Measurements from ENCODE around the gene SPATS2. TPM values are rescaled to one million over a fixed set of nuclear protein-coding genes. Genes with fewer than 3 reads are reported as not detected.

Gene SPATS2
- total RNA-seq, 1 experiment from 2014 or later = 56.3 TPM

DNA sequence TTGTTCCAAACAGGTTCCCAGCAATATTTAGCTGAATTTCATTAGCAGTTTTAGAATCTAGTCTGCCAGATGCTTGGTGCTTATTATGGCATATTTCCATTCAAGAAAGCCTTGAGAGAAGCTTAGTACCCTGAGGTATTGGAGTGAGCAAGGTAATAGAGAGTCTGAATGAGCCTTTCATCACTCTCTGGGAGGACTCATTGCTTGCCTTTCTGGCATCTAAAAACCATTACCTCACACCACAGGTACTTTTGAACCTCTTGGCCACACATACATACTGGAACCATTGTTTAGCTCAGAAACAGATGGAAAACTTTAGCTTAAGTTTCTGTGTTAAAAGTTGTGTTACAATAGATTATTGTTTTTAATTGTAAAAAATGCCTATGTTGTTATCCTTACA, 144.1 kb downstream of the SPATS2 start:
- no peak for ATAC-seq
- Histone ChIP-seq H3K4me3 (ENCODE audit: low read depth in 2 of 2, low read length in 2 of 2) (no peak overlapping the region), H3K9me3 (ENCODE audit: control insufficient read depth, insufficient read depth, low read depth, low read length) (no peaks in the 10 kb centered on the region), H3K27me3 (ENCODE audit: control insufficient read depth, insufficient read depth, low read length) (no peaks in the 10 kb centered on the region), H3K27ac (ENCODE audit: low read length) (no peak overlapping the region), H3K4me1 (ENCODE audit: control insufficient read depth, insufficient read depth, low read length) (no peaks in the 10 kb centered on the region), H3K36me3 (ENCODE audit: control insufficient read depth, insufficient read depth, low read length) (0 out of 2 replicates have a peak, but pooled peaks cover 4% of the 10 kb centered on the region)
- DNase-seq (ENCODE audit: low read depth, low spot score) = no peak
- TSS peak; percentile 18 for BruUV-seq (replicated peaks)
- intact Hi-C loops (cut with micrococcal nuclease; ENCODE audit: unreplicated experiment) (no loop called here), in situ Hi-C loops (cut with HindIII; ENCODE audit: low pct_unique_long_range_greater_than_20kb, low sequenced_read_pairs) (loop anchor here (25.0 kb wide), 1 partner anchor 149 kb away; the partner anchor contains the start of gene SPATS2)
- POLR2A ChIA-PET = no interaction called here
- TF ChIP-seq SIN3A (IDR thresholded peaks at IDR 0.05; ENCODE audit: borderline replicate concordance, insufficient read depth, low read depth, low read length) (no peak), POLR2AphosphoS5 (IDR thresholded peaks at IDR 0.05; ENCODE audit: low read depth, low read length) (no peak), TCF7L2 (IDR thresholded peaks at IDR 0.05; ENCODE audit: low read depth, low read length) (no peak)
- TF ChIP-seq, protein P1, sequence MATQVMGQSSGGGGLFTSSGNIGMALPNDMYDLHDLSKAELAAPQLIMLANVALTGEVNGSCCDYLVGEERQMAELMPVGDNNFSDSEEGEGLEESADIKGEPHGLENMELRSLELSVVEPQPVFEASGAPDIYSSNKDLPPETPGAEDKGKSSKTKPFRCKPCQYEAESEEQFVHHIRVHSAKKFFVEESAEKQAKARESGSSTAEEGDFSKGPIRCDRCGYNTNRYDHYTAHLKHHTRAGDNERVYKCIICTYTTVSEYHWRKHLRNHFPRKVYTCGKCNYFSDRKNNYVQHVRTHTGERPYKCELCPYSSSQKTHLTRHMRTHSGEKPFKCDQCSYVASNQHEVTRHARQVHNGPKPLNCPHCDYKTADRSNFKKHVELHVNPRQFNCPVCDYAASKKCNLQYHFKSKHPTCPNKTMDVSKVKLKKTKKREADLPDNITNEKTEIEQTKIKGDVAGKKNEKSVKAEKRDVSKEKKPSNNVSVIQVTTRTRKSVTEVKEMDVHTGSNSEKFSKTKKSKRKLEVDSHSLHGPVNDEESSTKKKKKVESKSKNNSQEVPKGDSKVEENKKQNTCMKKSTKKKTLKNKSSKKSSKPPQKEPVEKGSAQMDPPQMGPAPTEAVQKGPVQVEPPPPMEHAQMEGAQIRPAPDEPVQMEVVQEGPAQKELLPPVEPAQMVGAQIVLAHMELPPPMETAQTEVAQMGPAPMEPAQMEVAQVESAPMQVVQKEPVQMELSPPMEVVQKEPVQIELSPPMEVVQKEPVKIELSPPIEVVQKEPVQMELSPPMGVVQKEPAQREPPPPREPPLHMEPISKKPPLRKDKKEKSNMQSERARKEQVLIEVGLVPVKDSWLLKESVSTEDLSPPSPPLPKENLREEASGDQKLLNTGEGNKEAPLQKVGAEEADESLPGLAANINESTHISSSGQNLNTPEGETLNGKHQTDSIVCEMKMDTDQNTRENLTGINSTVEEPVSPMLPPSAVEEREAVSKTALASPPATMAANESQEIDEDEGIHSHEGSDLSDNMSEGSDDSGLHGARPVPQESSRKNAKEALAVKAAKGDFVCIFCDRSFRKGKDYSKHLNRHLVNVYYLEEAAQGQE (IDR thresholded peaks at IDR 0.05; ENCODE audit: insufficient read depth in 1 of 2, low read depth in 2 of 2, low read length in 1 of 2) = no peak
- CTCF ChIA-PET = interaction anchor here (0.5 to 6.1 kb wide), 4 partner anchors 23 to 164 kb away, joined by 3 to 92 read pairs (median 5); no protein-coding TSS in a partner anchor

DNA sequence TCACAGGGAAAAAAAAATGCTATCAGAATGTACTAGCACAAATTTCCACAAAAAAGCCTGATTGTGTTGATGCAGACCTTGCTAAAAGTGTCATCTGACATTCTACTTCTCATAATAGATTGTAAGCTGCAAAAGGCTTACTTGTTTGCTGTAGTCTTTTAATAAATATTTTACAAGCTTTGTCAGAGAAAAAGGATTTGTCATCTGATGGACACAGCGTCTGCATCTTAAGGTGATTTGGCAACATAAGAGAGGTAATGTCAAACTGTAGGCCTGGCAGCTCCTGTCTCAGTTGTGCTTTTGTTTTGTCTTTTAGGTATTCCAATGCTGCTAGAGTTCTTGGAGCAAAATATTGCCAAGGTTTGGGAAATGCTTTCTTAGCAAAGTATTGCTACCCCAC, 145.3 kb downstream of the SPATS2 start:
- intact Hi-C loops (cut with micrococcal nuclease; ENCODE audit: unreplicated experiment) = no loop called here
- Histone ChIP-seq H3K4me3 (ENCODE audit: low read depth in 2 of 2, low read length in 2 of 2) (no peak overlapping the region), H3K36me3 (ENCODE audit: control insufficient read depth, insufficient read depth, low read length) (0 out of 2 replicates have a peak, but pooled peaks cover 4% of the 10 kb centered on the region), H3K4me1 (ENCODE audit: control insufficient read depth, insufficient read depth, low read length) (no peaks in the 10 kb centered on the region), H3K27me3 (ENCODE audit: control insufficient read depth, insufficient read depth, low read length) (no peaks in the 10 kb centered on the region), H3K9me3 (ENCODE audit: control insufficient read depth, insufficient read depth, low read depth, low read length) (no peaks in the 10 kb centered on the region), H3K27ac (ENCODE audit: low read length) (no peak overlapping the region)
- in situ Hi-C loops (cut with HindIII; ENCODE audit: low pct_unique_long_range_greater_than_20kb, low sequenced_read_pairs) = loop anchor here (25.0 kb wide), 1 partner anchor 150 kb away; the partner anchor contains the start of gene SPATS2
- ATAC-seq = no peak
- ChIA-PET CTCF (interaction anchor here (0.6 to 6.1 kb wide), 3 partner anchors 154 to 173 kb away, joined by 3 to 92 read pairs (median 3); no protein-coding TSS in a partner anchor), POLR2A (no interaction called here)
- no peak for TF ChIP-seq TCF7L2 (IDR thresholded peaks at IDR 0.05; ENCODE audit: low read depth, low read length)
- TF ChIP-seq POLR2AphosphoS5 (IDR thresholded peaks at IDR 0.05; ENCODE audit: low read depth, low read length) = no peak
- TF ChIP-seq SIN3A (IDR thresholded peaks at IDR 0.05; ENCODE audit: borderline replicate concordance, insufficient read depth, low read depth, low read length) = no peak
- TF ChIP-seq, protein P2, sequence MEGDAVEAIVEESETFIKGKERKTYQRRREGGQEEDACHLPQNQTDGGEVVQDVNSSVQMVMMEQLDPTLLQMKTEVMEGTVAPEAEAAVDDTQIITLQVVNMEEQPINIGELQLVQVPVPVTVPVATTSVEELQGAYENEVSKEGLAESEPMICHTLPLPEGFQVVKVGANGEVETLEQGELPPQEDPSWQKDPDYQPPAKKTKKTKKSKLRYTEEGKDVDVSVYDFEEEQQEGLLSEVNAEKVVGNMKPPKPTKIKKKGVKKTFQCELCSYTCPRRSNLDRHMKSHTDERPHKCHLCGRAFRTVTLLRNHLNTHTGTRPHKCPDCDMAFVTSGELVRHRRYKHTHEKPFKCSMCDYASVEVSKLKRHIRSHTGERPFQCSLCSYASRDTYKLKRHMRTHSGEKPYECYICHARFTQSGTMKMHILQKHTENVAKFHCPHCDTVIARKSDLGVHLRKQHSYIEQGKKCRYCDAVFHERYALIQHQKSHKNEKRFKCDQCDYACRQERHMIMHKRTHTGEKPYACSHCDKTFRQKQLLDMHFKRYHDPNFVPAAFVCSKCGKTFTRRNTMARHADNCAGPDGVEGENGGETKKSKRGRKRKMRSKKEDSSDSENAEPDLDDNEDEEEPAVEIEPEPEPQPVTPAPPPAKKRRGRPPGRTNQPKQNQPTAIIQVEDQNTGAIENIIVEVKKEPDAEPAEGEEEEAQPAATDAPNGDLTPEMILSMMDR (IDR thresholded peaks at IDR 0.05) = no peak
- TF ChIP-seq, protein P1 (IDR thresholded peaks at IDR 0.05; ENCODE audit: insufficient read depth in 1 of 2, low read depth in 2 of 2, low read length in 1 of 2) = no peak
- no peak for DNase-seq (ENCODE audit: low read depth, low spot score)
- BruUV-seq (replicated peaks) = no TSS peak

All from Panc1 (cell line).